Activated CD4-positive, alpha-beta T cell treated with anti-CD3 and anti-CD28 coated beads, Interleukin-2, amount 50 U/mL, for 1 hour (primary cell): Measurements from ENCODE around the gene MALRD1.

Source experiments
- DNase-seq: peaks from one replicate; pipeline ENCODE4 v3.0.0-alpha.2; 2020

Gene MALRD1

DNA sequence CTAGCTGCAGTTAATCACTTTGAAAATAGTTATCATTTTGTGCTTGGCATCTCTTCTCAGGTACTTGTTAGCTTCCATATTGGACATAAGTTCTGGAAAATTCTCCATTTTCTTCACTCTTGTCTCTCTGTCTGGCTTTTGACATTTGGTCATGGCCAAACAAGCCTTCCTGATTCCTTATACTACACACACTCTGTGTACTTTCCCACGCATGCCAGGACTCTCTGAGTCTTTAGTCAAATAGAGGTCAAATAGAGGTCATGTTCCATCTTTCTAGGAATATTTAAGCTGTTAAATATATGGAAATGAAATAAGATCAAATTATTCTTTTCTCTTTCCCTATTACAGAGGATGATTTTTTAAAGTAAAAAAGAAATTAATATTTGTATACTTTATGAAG lies 532.1 kb downstream of the MALRD1 start:
- no peak for DNase-seq

DNA sequence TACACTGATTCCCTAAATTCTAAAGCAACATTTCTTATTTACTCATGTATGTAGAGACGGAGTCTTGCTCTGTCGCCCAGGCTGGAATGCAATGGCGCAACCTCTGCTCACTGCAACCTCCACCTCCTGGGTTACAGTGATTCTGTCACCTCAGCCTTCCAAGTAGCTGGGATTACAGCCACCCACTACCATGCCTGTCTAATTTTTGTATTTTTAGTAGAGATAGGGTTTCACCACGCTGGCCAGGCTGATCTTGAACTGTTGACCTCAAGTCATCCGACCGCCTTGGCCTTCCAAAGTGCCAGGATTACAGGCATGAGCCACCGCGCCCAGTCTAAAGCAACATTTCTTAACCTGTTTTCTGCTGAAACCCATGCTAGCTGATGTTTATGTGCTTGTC lies 540.0 kb downstream of the MALRD1 start:
- DNase-seq, result no peak

DNA sequence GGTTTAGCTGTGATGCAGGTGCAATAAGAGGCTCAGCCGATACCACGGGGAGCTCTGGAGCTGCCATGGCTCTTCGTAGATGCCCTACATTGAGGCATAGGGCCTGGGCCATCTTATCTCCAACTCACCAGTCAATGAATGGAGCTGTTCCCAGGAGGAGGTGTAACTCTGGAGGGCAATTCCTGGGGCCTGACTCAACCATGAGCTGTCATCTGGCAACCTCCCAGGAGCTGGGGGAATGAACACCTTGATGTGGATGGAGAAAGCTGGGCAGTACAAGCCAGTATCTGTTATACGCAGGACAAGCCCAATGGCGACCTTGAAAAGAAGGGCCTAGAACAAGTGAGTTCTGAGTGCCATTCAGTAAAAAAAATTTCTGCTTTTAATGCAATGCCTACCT lies 543.7 kb downstream of the MALRD1 start:
- no peak for DNase-seq

DNA sequence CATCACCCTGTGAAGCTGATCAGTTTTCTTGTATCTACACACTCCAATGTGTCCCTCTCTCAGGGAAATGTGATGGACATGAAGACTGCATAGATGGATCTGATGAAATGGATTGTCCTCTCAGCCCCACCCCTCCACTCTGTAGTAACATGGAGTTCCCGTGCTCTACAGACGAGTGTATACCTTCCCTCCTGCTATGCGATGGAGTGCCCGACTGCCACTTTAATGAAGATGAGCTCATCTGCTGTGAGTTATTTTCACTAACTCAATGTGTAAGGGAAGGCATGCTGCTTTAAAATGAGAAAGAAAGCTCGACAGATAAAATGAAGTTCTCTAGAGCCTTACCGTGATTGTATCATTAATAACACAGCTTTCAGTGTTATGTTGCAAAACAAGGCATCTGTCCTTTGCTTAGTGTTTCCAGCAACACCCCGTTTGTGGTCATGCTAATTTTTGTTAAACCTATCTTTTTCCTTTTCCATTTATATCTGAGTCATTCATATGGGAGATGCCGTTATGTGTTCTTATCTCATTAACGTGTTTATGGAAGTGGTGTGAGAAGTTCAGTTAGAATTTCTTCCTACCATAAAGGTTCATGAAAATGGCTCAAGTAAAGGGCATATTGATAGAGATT lies 546.7 kb downstream of the MALRD1 start:
- no peak for DNase-seq

DNA sequence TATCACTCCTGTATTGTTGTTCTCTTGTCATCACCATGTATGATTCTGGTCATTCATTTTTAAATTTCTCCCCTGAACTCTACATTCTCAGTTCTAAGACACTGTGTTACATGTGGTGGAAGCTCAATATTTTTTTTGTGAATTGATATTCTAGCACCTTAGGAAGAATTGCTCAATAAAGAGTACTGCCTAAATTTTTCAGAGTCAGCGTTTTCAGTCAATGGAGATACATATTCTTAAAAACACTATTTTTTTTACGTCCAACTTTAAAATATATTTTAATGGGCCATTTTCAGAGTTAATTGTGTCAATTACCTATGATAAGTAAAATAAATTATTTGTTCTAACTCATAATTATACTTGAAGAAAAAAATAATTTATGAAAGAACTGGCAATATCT lies 557.2 kb downstream of the MALRD1 start:
- DNase-seq, result no peak

DNA sequence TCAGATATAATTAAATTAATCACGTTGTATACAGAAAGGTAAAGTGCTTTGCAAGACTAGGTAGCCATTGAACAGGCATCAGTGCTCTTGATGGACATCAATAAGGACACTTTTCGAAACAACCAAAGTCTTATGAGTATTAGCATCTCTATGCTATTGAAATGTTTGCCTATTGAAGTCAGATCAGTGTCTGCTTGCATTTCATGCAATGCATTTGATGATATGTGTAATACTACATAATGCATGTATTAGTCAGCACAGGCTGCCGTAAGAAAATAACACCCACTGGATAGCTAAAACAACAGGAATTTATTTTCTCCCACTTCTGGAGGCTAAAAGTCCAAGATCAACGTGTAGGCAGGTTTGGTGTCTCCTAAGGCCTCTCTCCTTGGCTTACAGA lies 558.4 kb downstream of the MALRD1 start:
- DNase-seq, result no peak

DNA sequence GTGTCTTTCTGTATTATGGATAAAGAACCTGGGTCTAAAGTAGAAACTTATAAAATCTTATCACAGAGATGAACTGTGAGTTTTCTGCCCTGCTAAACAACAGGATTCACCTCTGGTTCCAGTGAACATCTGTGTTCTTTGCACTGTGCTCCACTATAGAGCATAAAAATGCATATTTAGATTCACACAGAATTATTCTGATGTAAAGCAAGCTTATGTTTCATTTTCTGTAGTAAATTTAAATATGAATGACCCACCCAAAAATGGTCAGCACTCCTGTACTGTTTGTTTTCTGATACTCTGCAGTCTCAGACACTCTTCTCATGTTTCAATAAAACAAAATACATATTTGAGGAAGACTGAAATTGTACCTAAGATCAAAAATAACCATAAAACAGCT lies 563.2 kb downstream of the MALRD1 start:
- DNase-seq, result no peak

DNA sequence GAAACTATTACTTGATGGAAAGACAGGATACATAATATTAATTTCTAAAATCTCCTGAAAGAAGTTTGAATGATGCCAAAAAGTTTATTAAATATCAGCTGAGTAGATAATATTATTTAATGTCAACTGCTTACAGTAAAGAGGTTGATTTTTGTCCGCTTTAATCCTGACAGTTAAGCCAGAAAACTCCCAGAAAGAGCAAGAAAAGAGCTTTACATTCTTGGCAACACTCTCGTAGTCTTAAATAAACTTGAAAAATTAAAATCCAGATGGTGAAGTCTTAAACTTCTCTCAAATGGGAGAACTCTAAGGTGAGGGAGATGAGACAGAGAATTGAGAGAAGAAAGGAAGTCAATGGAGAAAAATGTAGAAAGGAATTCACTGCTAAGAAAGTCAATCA lies 568.4 kb downstream of the MALRD1 start:
- DNase-seq, result no peak

DNA sequence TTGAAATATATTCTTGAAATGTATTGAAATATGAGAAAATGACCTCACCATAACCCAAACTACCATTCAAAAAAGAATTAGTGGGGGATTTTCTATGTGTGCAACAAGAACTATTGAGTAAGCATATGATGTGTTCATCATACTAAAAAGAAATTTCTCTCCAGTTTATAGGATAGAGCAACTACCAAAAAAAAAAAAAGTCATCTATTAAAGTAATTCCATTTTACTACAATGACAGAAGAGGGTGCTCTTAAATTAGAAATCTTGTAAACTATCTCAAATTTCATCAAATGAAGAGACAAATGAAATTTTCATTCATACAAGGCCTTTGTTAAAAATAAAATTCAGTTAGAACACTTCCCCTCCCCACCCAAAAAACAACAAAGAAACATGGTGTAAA lies 572.2 kb downstream of the MALRD1 start:
- no peak for DNase-seq

DNA sequence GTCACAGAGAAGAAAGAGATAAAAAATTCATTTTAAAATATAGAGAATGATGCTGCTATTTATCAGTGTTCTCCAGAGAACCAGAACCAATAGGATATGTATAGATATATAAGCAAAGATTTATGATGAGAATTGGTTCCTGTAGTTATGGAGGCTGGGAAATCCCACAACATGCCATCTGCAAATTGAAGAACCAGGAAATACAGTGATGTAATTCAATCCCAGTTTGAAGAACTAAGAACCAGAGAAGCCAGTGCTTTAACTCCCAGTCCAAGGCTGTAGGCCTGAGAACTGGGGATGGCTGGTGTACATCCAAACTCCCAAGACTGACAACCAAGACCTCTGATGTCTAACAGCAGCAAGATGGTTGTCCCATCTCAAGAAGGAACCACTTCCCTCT lies 574.7 kb downstream of the MALRD1 start:
- DNase-seq, result no peak

DNA sequence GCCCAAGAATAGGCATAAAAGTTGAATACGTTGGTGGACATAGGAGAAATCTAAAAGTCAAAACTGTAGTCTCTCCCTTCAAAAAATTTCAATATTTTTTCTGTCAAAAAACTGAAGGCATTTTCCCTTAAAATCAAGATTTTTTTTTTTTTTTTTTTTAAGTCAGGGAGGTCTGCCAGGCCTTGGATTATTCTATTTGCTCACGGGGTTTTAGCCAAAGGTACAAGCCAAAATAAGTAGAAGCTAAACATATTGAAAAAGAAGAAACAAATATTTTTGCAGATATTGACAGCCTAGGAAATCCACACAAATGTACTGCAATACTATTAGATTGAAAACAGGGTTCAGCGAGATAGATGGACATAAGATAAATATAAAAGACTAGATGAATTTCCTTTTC lies 577.6 kb downstream of the MALRD1 start:
- DNase-seq, result no peak

DNA sequence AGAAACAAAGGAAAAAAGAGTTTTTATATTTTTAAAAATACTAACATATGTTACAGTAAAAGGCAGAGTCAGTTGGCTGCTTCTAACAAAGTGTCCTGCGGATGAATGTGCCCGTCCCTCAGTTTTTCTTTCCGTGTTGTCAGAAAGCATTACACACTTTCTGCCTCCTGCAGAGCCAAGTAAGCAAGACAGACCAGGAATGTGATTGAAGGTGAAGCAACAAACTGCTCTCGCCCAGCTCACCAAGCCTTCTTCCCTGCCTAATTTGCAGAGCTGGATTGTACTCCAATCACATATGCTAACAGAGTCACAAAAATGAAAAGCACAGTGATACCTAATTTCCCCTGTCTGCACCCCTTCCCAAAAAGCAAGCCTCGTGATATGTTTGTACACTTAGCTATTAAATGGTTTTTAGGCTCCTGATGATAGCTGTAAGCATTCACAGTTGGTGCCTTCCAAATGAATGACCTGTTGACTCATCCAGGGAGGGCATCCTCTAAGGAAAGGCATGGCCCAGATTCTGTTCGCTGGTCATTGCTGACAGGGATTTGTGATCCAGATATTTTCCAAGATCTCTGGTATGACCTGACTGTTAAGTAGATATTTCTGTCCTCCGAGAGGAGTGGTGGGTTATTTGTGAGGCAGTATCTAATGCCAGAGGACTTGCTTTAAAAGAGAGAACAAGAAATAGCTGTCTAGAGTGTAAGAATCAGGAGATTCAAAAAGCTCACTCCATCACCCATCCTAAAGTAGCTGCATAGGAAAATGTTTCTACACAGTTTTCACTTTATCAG lies 580.4 kb downstream of the MALRD1 start:
- no peak for DNase-seq

DNA sequence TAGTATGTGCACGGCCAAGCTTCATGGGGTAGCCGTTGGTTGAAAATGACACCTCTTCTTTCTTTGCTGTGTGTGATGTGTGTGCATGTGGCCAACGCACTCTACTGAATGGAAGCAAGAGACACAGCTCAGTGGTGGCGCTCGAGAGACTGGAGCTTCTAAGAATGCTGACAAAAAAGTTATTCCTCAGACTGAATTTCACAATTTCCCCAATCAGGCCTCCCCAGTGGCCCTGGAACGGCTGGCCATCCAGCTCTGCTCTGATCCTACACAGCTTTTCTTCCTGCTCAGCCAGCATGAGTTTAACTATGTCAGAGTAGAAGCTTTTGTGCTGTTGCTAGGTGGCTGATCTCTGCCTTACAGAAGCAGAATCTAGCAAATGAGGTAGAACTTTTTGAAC lies 581.0 kb downstream of the MALRD1 start:
- DNase-seq, result no peak

DNA sequence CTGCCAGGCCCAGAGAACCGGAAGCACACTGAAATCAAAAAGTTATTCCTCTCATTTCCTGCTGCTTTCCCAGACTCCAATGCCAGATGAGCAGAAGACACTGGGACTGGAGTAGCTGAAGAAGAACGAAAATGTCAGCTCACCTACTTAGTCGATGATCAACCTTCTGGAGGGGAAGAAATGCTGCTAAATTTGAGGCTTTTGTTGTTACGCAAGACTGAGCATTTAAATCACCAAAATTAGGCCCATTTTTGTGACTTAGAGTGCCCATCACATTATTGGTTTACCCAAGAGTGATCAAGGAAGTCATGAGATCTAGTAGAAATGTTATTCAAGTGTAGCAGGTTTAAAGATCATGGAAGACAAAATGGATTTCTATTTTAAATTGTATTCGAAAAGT lies 585.6 kb downstream of the MALRD1 start:
- no peak for DNase-seq

DNA sequence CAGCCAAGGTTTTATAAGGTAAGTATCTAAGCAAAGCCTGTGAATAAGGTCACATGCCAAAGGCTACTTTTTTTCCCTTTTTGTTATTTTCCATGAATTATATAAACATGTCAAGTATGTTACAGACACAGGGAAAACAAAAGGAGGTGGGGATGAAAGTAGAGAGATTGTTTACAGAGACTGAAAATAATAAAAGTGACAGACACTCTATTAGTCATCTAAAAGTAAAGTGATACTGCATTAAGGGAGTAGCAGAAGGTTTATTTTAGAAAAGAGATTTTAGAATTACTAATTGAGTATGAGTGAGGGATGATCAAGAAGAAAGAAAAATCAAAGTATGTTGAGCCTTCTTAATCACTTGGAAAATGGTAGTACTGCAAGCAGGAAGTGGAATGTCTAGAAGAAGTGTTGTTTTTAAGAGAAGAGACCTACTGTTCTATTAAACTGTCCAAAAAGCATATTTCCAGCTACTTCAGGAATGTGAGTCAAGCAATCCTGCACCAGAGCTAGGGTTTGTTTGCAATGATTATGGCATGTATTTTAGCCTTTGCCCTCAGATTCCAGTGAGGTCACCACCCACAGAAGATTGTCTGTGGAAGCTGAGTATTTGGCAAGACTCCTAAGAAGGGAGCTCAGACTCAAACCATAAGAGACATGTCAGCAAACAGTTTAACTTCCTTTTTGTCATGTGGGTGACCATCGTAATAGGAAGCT lies 589.7 kb downstream of the MALRD1 start:
- DNase-seq, result no peak

DNA sequence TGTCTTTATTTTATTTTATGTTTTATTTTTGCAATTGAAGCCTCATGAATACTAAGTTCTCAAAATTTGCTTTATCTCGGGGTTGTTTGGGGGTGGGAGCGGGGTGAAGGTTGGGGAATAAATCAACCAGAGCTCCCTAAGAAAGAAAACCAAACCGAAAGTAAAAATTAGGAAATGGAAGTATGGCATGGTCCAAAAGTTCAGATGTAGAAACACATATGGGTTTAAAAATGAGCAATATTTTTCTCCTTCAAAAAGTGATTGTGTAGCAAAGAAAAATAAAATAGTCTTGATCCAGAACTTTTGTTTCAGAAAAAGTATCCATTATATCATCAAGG lies 590.3 kb downstream of the MALRD1 start:
- no peak for DNase-seq

DNA sequence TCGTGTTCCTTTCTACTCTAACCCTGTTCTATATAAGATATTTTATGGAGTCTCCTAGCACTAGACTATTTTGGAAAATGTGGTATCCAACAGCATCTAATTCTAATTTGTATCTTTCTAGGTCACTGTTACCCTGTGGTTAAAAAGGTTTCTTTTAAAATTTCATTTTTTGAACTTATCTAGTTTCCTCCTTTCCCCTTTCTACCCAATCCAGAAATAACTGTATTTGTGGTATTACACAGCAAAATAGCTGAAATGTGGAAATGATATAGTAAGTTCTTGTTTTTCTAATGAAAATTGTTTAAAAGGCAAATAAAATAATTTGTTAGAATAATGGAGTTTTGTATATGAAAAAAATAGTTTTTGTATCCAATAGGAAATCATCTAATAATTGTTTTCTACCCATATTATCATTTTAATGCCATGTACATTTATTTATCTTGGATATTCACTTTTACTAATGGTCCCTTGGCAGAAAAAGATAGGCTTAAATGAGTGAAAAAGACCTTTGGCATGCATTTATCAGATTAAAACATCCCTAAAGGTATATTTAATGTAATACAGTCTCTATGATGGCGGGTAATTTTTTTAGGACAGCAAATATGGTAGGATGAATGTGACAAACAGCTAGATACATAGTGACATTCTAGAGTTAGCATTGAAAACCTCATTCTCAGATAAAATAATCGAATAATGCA lies 592.1 kb downstream of the MALRD1 start:
- no peak for DNase-seq

DNA sequence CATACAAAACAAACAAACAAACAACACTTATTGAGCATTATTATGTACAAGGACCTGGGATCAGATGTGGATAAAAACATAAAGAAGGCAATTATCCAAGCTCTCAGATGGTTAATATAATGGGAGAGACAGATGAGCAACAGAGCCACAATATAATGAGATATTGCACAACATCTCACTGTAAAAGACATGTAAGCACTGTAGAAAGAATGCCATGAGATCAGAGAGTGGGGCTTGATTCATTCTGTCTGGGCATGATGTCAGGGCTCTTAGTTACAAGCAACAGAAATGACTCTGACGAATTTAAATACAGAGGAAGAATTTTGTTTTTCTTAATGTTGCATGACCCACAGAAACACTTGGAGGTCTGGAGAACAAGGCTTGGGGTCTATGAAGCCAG lies 602.9 kb downstream of the MALRD1 start:
- DNase-seq, result no peak

DNA sequence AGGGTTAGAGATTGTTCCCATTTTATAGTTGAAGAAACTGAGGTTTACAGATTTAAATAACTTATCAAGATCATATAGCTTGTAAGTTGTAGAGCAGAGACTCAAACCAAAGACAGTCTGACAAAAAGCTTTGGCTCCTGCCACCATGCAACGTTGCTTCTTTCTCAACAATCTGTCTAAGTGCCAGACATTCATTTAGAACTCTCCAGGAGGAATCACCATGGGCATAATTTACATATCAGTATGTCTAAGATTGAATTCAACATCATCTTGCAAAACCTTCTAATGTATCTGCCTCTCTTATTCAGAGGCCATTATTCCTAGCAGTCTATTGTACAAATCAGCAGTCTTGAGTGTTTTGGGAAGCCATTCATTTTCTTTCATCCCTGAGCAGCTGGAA lies 604.1 kb downstream of the MALRD1 start:
- no peak for DNase-seq

DNA sequence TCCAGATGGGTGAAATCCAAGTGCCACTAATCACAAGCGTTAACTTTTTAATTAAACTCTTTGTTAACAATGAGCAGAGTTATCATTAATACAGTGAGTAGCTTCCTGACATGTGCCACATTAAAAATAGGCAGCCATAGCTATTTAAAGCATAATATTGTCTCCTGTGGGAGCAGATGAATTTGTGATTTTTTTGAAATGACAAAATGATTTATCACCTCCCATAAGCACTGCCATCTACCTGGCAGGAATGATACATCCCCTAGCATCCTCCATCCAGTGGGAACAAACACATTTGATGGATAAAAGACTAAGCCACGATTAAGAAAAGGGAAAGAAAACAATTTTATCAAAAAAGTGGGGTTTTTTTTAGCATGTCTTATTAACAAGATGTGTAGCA lies 605.3 kb downstream of the MALRD1 start:
- no peak for DNase-seq

DNA sequence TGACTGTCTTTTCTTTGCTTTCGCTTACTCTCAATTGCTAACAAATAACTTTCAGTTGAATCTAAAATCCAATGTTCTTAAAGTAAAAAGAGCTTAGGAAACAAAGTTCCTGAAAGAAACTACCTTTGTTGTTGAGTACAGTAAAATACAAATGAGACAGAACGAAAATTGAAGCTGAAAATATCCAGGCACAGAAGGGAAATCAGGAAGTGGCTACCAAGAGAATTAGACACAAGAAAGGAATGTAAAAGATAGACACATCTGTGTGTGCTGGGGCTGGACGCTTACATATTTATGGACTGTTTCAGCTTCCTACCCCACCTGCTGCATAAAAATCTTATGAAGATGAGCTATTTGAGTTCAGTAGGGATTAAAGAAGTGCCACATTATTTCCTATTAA lies 606.0 kb downstream of the MALRD1 start:
- no peak for DNase-seq

DNA sequence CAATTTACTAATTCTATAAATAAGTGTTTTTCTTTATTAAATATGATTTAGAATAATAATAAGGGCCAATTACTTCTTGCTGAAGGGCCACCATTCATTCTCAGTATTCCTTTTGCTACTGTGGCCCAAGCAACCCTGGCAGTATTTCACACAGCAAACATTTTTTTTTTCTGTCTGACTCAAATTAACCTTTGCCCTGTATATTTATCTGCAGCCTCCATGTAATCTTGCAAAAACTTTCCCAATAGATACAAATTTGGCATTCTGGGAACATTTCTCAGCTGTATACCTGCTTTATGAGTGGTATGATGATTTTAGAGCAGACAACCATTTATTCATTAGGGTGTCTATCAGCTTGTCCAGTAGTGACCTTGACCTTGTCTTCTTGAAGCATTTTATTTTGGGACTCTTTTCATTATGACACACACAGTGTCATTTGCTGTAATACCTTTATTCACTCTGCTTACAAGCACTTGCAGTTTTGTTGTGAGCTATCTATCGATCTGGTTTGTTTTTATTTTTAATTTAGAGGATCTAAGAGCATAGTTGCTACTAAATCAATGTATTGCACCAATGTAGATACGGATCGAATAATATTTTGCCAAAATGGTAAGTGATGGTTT lies 607.9 kb downstream of the MALRD1 start:
- no peak for DNase-seq

DNA sequence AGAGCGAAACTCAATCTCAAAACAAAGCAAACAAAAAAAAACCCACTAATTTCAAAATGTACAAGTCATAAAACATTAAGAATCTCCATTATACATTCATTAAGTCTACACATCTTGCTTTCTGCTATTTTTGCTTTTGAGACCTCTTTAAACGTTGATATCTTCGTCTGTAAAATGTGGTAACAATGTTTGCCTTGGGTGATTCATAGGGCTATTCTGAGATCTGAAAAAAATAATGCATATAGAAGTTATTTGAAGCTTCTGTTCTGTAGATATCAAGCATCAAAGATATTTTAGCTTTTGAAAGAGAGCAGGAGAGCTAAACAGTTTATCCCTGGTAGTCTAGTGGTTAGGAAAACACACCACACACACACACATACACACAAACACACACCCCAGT lies 609.5 kb downstream of the MALRD1 start:
- DNase-seq, result no peak
